HFF-Myc (cell line): ENCODE results near the gene OR10H1.
"Not testable (repeated sequence)": the region's sequence is repeated elsewhere in the genome, so short reads cannot be mapped to it uniquely, and the experiment has no call there.

Experiments
- DNase-seq: peaks from one replicate; pipeline ENCODE4 v3.0.0-alpha.2; 2011; ENCODE audit warnings: low read depth; ENCODE audit errors: extremely low read depth
- H3K4me3 ChIP-seq: replicated peaks from 2 replicates; pipeline ENCODE4 v1.5.1; 2011; ENCODE audit warnings: low read depth, mild to moderate bottlenecking, control low read depth, low read length
- CTCF ChIP-seq: IDR thresholded peaks from 2 replicates; pipeline ENCODE4 v1.5.1; 2012; ENCODE audit warnings: mild to moderate bottlenecking, low read depth, low read length, control low read depth; ENCODE audit errors: missing control alignments

The OR10H1 gene

GRCh38 chr19:15836330-15837220, 21.1 kb upstream of the OR10H1 start:
- no peak for TF ChIP-seq CTCF
- peak; percentile 59 for DNase-seq
- H3K4me3 ChIP-seq: peak overlapping the region; percentile 53

- not testable (repeated sequence) for DNase-seq
- H3K4me3 ChIP-seq: peak overlapping the region; percentile 53
Observed at GRCh38 chr19:15835565-15836329, 20.3 kb upstream of the OR10H1 start.

- not testable (repeated sequence) for DNase-seq, H3K4me3 ChIP-seq
Observed at GRCh38 chr19:15834232-15834631, 18.8 kb upstream of the OR10H1 start.

DNA sequence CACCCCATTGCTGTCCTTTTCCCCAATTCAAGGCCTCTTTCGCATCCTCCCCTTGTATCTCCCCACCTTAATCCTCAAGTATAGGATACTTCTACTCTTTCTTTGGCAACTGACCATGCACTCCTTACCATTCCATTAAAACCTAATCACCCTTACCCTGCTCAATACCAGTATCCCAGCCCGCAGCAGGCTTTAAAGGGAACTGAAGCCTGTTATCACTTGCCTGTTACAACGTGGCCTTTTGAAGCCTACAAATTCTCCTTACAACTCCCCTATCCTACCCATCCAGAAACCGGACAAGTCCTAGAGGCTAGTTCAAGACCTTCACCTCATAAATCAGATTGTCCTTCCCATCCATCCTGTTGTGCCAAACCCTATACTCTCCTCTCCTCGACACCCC, 16.2 kb upstream of the OR10H1 start:
- no peak for DNase-seq
- no peak overlapping the region for H3K4me3 ChIP-seq
- no peak for TF ChIP-seq CTCF

- H3K4me3 ChIP-seq: no peak overlapping the region
- no peak for DNase-seq
- no peak for TF ChIP-seq CTCF
Observed at GRCh38 chr19:15829786-15830185, 14.3 kb upstream of the OR10H1 start.

GRCh38 chr19:15829306-15829698, 13.8 kb upstream of the OR10H1 start:
- H3K4me3 ChIP-seq: no peak overlapping the region
- TF ChIP-seq CTCF: no peak
- no peak for DNase-seq

DNA sequence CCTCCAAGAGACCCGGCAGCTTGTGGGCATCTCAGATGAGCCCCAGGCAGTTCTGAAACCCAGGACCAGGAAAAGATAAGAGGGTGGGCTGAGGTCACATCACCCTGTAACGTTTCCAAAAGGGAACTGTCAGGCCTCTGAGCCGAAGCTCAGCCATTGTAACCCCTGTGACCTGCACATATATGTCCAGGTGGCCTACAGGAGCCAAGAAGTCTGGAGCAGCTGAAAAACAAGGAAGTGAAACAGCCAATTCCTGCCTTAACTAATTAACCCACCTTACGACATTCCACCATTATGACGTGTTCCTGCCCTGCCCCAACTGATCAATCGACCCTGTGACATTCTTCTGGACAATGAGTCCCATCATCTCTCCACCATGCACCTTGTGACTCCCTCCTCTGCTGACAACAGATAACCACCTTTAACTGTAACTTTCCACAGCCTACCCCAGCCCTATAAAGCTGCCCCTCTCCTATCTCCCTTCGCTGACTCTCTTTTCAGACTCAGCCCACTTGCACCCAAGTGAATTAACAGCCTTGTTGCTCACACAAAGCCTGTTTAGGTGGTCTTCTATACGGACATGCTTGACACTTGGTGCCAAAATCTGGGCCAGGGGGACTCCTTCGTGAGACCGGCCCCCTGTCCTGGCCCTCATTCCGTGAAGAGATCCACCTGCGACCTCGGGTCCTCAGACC, 13.3 kb upstream of the OR10H1 start:
- not testable (repeated sequence) for DNase-seq, H3K4me3 ChIP-seq

DNA sequence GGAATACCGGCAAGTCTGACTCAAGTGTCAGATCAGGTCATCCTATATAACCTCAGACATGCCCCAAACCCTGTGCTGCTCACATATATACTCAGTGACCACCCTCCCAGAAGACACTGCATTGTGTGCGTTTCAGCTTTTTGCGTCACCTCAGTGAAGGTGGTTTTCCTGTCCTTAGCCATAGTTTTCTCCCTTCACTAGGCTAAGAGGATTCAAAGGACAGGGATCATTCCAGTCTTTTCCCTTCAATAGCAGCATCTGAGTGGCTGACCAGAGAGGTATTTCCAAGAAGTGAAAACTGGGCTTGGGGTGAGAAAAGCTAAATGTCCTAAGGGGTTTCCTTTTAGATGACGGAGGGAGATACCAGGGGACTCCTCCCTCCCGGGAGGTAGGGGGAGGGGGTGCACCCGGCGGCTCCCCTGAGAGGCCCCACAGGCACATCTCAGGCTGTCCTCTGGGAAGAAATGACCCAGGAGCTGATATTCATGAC, 12.7 kb upstream of the OR10H1 start:
- no peak overlapping the region for H3K4me3 ChIP-seq
- no peak for DNase-seq
- no peak for TF ChIP-seq CTCF
